Smooth muscle cell (in vitro differentiated cells): Measurements from ENCODE around the gene RAB7A. TPM values are rescaled to one million over a fixed set of nuclear protein-coding genes. Genes with fewer than 3 reads are reported as not detected.

Experiments
- DNase-seq: peaks from one replicate; lab custom pipeline; 2025; ENCODE audit not compliant: unreplicated experiment; lab: John Stamatoyannopoulos, UW
- H2AFZ ChIP-seq: fragments of 200-600 bp; sonication (generic); 2 replicates; pipeline ENCODE4 v1.6.0; 2016; ENCODE audit warnings: antibody characterized with exemption, low read depth, mild to moderate bottlenecking
- H3F3A ChIP-seq: fragments of 200-600 bp; sonication (generic); 2 replicates; pipeline ENCODE4 v1.6.0; 2017; ENCODE audit warnings: antibody characterized with exemption, low read depth
- H3K27ac ChIP-seq: fragments of 200-600 bp; sonication (generic); 2 replicates; pipeline ENCODE4 v1.5.1; 2016; ENCODE audit warnings: low read depth, mild to moderate bottlenecking
- H3K27me3 ChIP-seq: fragments of 200-600 bp; sonication (generic); 2 replicates; pipeline ENCODE4 v1.6.1; 2016; ENCODE audit warnings: low read depth, mild to moderate bottlenecking
- H3K36me3 ChIP-seq: fragments of 200-600 bp; sonication (generic); 2 replicates; pipeline ENCODE4 v1.5.1; 2016; ENCODE audit warnings: low read depth
- H3K4me1 ChIP-seq: fragments of 200-600 bp; sonication (generic); 2 replicates; pipeline ENCODE4 v1.5.1; 2016; ENCODE audit warnings: low read depth
- H3K4me2 ChIP-seq: fragments of 200-600 bp; sonication (generic); 2 replicates; pipeline ENCODE4 v1.6.0; 2016; ENCODE audit warnings: mild to moderate bottlenecking
- H3K4me3 ChIP-seq: fragments of 200-600 bp; sonication (generic); 2 replicates; pipeline ENCODE4 v1.5.1; 2016; ENCODE audit warnings: mild to moderate bottlenecking
- H3K79me2 ChIP-seq: fragments of 200-600 bp; sonication (generic); 2 replicates; pipeline ENCODE4 v1.6.0; 2016; ENCODE audit warnings: low read depth, mild to moderate bottlenecking
- H3K9ac ChIP-seq: fragments of 200-600 bp; sonication (generic); 2 replicates; pipeline ENCODE4 v1.6.0; 2016; ENCODE audit warnings: low read depth
- H3K9me3 ChIP-seq: fragments of 200-600 bp; sonication (generic); replicated peaks from 2 replicates; pipeline ENCODE4 v1.5.1; 2016; ENCODE audit warnings: low read depth
- H4K20me1 ChIP-seq: fragments of 200-600 bp; sonication (generic); 2 replicates; pipeline ENCODE4 v1.6.0; 2016; ENCODE audit warnings: low read depth
- WGBS: methylation state at CpG from one replicate; pipeline ENCODE4 v1.1.7; 2016; ENCODE audit warnings: low lambda C conversion rate; 5-methylcytosine and 5-hydroxymethylcytosine counted together
- polyA plus RNA-seq: library from polyadenylated mRNA; unstranded; fragments of >200 nt; fragmentation: Nextera tagmentation; extraction: Ambion mirVana; gene quantifications from 2 replicates; pipeline ENCODE4 v1.2.1, GENCODE V29; 2016
- total RNA-seq: library from RNA; depleted of rRNA; stranded (reverse); fragments of >200 nt; gene quantifications from 2 replicates; pipeline ENCODE4 v1.2.3, GENCODE V29; 2014
- TF ChIP-seq, protein P1 (sequence below): fragments of 200-600 bp; sonication (generic); IDR thresholded peaks from 2 replicates; pipeline ENCODE4 v1.5.1; 2017; ENCODE audit warnings: borderline replicate concordance, mild to moderate bottlenecking, antibody characterized with exemption; ENCODE audit not compliant: insufficient read depth, poor library complexity, severe bottlenecking

The RAB7A gene
- total and polyA plus RNA-seq, 2 experiments from 2014 or later, result 103 to 169 TPM

DNA sequence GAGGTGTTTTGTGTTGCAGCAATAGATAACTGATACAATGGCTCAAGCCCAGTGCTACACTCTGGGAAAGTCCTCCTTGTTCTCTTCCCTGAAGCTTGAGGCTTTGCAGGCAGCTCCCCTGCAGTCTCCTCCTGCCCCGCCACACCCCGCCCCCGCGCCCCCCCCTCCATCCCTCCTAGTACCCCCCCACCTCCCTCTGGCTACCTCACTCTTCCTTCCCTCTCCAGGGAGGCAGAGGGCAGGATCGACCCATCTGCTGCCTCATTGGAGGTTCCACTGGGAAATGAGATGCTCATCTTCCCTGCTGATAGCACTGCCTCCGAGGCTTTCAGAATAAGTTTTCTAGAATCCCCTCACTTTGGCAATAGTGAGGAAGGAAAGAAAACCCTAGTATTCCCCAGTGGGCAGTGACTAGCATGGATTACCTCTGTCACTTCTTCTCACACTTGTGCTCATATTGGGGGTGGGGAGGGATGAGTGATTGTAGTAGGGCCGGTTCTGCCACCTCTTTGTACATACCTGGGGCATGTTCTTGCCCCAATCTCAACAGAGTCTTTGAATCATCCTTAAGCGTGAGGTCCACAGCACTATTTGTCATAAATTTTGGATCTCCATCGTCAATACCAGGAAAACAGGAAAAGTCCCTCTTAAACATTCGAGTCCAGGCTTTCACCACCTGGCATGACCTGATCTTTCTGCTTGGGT is 16.3 kb upstream of the RAB7A start:
- Histone ChIP-seq H3K4me2 (no peak overlapping the region), H3K9ac (no peak overlapping the region), H3F3A (no peaks in the 10 kb centered on the region), H4K20me1 (no peaks in the 10 kb centered on the region), H3K4me3 (no peak overlapping the region), H2AFZ (no peak overlapping the region), H3K9me3 (no peaks in the 10 kb centered on the region), H3K27ac (no peak overlapping the region), H3K79me2 (no peaks in the 10 kb centered on the region), H3K27me3 (no peaks in the 10 kb centered on the region), H3K4me1 (no peaks in the 10 kb centered on the region), H3K36me3 (no peaks in the 10 kb centered on the region)
- TF ChIP-seq, protein P1, sequence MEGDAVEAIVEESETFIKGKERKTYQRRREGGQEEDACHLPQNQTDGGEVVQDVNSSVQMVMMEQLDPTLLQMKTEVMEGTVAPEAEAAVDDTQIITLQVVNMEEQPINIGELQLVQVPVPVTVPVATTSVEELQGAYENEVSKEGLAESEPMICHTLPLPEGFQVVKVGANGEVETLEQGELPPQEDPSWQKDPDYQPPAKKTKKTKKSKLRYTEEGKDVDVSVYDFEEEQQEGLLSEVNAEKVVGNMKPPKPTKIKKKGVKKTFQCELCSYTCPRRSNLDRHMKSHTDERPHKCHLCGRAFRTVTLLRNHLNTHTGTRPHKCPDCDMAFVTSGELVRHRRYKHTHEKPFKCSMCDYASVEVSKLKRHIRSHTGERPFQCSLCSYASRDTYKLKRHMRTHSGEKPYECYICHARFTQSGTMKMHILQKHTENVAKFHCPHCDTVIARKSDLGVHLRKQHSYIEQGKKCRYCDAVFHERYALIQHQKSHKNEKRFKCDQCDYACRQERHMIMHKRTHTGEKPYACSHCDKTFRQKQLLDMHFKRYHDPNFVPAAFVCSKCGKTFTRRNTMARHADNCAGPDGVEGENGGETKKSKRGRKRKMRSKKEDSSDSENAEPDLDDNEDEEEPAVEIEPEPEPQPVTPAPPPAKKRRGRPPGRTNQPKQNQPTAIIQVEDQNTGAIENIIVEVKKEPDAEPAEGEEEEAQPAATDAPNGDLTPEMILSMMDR, result no peak
- 46% methylated on average over 10 of the region's 10 CpGs for WGBS
- no peak for DNase-seq

GRCh38 chr3:128710816-128711433 is 15.1 kb upstream of the RAB7A start:
- Histone ChIP-seq H3K27ac (no peak overlapping the region), H3K4me2 (no peak overlapping the region)

DNA sequence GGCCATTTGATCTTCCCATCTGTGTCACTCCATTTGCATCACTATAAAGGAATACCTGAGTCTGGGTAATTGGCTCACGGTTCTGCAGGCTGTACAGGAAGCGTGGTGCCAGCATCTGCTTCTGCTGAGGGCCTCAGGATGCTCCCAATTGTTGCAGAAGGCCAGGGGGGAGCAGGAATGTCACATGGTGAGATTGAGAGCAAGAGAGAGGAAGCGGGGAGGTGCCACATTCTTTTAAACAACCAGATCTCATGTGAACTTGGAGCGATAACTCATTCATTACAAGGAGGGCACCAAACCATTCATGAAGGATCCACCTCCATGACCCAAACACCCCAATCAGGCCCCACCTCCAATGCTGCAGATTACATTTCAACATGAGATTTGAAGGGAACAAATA is 13.1 kb upstream of the RAB7A start:
- H4K20me1 ChIP-seq, result no peaks in the 10 kb centered on the region
- WGBS, result 93% methylated on average over 4 of the region's 4 CpGs
- no peaks in the 10 kb centered on the region for H3K4me1 ChIP-seq
- TF ChIP-seq, protein P1, result no peak
- no peak overlapping the region for H3K4me3 ChIP-seq
- no peak overlapping the region for H2AFZ ChIP-seq
- no peaks in the 10 kb centered on the region for H3K27me3 ChIP-seq
- H3K36me3 ChIP-seq, result no peaks in the 10 kb centered on the region
- no peak overlapping the region for H3K4me2 ChIP-seq
- H3K27ac ChIP-seq, result no peak overlapping the region
- H3F3A ChIP-seq, result no peaks in the 10 kb centered on the region
- no peak overlapping the region for H3K9ac ChIP-seq
- no peak for DNase-seq
- no peaks in the 10 kb centered on the region for H3K9me3 ChIP-seq
- H3K79me2 ChIP-seq, result no peaks in the 10 kb centered on the region

More at GRCh38 chr3:128710816-128711433, 15.1 kb upstream of the RAB7A start:
- Histone ChIP-seq H3K4me3 (no peak overlapping the region), H3K9me3 (no peaks in the 10 kb centered on the region), H3K4me1 (no peaks in the 10 kb centered on the region), H3K79me2 (no peaks in the 10 kb centered on the region), H3K36me3 (no peaks in the 10 kb centered on the region), H2AFZ (no peak overlapping the region), H3K27me3 (no peaks in the 10 kb centered on the region), H3K9ac (no peak overlapping the region), H3F3A (no peaks in the 10 kb centered on the region), H4K20me1 (no peaks in the 10 kb centered on the region)
- 98% methylated on average over 7 of the region's 7 CpGs for WGBS
- TF ChIP-seq, protein P1, result no peak
- no peak for DNase-seq
